Hepatocyte (in vitro differentiated cells): ENCODE data around the gene CACNA1C. TPM values are rescaled to one million over a fixed set of nuclear protein-coding genes. Genes with fewer than 3 reads are reported as not detected.

Source experiments
- DNase-seq: peaks from one replicate; pipeline ENCODE4 v3.0.0-alpha.2; 2016; ENCODE audit warnings: low spot score
- H2AFZ ChIP-seq: fragments of 200-600 bp; sonication (generic); 2 replicates; pipeline ENCODE4 v1.6.0; 2016; ENCODE audit warnings: antibody characterized with exemption, mild to moderate bottlenecking
- H3K27ac ChIP-seq: fragments of 200-600 bp; sonication (generic); 2 replicates; pipeline ENCODE4 v1.5.1; 2016; ENCODE audit warnings: mild to moderate bottlenecking
- H3K27me3 ChIP-seq: fragments of 200-600 bp; sonication (generic); 2 replicates; pipeline ENCODE4 v1.6.1; 2016
- H3K36me3 ChIP-seq: fragments of 200-600 bp; sonication (generic); replicated peaks from 2 replicates; pipeline ENCODE4 v1.5.1; 2016; ENCODE audit warnings: low read depth; ENCODE audit not compliant: insufficient read depth
- H3K4me1 ChIP-seq: fragments of 200-600 bp; sonication (generic); 2 replicates; pipeline ENCODE4 v1.5.1; 2016; ENCODE audit warnings: mild to moderate bottlenecking, moderate library complexity; ENCODE audit not compliant: insufficient read depth
- H3K4me2 ChIP-seq: fragments of 200-600 bp; sonication (generic); 2 replicates; pipeline ENCODE4 v1.6.0; 2016
- H3K4me3 ChIP-seq: fragments of 200-600 bp; sonication (generic); 2 replicates; pipeline ENCODE4 v1.5.1; 2016; ENCODE audit warnings: mild to moderate bottlenecking
- H3K79me2 ChIP-seq: fragments of 200-600 bp; sonication (generic); 2 replicates; pipeline ENCODE4 v1.6.0; 2017; ENCODE audit warnings: mild to moderate bottlenecking
- H3K9me2 ChIP-seq: fragments of 200-600 bp; sonication (generic); replicated peaks from 2 replicates; pipeline ENCODE4 v1.6.0; 2017; ENCODE audit warnings: mild to moderate bottlenecking; ENCODE audit not compliant: insufficient read depth
- H3K9me3 ChIP-seq: fragments of 200-600 bp; sonication (generic); 2 replicates; pipeline ENCODE4 v1.5.1; 2016; ENCODE audit warnings: low read depth, mild to moderate bottlenecking
- H4K20me1 ChIP-seq: fragments of 200-600 bp; sonication (generic); 2 replicates; pipeline ENCODE4 v1.6.0; 2016; ENCODE audit warnings: mild to moderate bottlenecking; ENCODE audit not compliant: insufficient read depth, poor library complexity, severe bottlenecking
- EZH2 ChIP-seq: fragments of 200-600 bp; sonication (generic); IDR thresholded peaks from 2 replicates; pipeline ENCODE4 v1.6.1; 2016; ENCODE audit warnings: antibody characterized with exemption, mild to moderate bottlenecking, borderline replicate concordance
- EZH2phosphoT487 ChIP-seq: fragments of 200-600 bp; sonication (generic); IDR thresholded peaks from one replicate; pipeline ENCODE4 v1.6.1; 2018; ENCODE audit warnings: antibody characterized with exemption, mild to moderate bottlenecking, low read depth, moderate library complexity; ENCODE audit not compliant: unreplicated experiment, severe bottlenecking
- WGBS: methylation state at CpG from one replicate; pipeline ENCODE4 v1.1.6; 2016; ENCODE audit warnings: low lambda C conversion rate; ENCODE audit errors: missing lambda C conversion rate; 5-methylcytosine and 5-hydroxymethylcytosine counted together
- polyA plus RNA-seq: library from polyadenylated mRNA; unstranded; fragments of >200 nt; fragmentation: Nextera tagmentation; extraction: Ambion mirVana; gene quantifications from 2 replicates; pipeline ENCODE4 v1.2.1, GENCODE V29; 2016
- total RNA-seq: library from RNA; depleted of rRNA; stranded (reverse); fragments of >200 nt; gene quantifications from 2 replicates; pipeline ENCODE4 v1.2.3, GENCODE V29; 2014
- TF ChIP-seq, protein P1 (sequence below): fragments of 200-600 bp; sonication (generic); IDR thresholded peaks from 2 replicates; pipeline ENCODE4 v1.5.1; 2016; ENCODE audit warnings: antibody characterized with exemption, mild to moderate bottlenecking; ENCODE audit not compliant: poor library complexity

The CACNA1C gene
- total and polyA plus RNA-seq, 2 experiments from 2014 or later: 3.2 to 4.0 TPM

DNA sequence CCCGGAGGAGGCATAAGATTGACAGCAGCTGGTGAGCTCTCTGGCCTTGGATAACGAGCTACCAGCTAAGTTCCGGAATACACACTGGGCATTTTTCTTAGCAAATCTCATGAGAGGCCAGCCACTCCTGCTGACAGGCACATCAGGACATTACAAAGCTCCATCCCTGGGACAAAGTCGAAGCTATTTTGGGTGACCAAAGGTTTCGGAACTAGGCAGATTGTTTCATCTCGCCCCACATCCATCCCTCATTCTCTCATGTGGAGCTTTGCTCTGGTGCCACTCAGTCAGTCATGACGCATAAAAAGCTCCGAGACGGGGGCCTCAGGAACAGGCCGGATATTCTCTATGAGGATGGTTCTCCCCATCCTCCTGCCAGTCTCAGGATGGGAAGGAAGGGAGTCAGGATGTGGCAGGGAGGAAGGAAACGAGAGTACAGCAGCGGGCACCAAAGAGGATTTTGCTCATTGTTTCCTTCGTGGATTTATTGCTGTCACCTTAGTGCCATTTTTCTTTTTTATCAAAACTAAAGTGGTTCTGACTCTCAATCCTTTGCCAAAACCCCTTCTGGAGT is 488.9 kb downstream of the CACNA1C start:
- Histone ChIP-seq H3K36me3 (no peaks in the 10 kb centered on the region), H3K27ac (no peak overlapping the region), H3K9me2 (no peaks in the 10 kb centered on the region), H2AFZ (no peak overlapping the region), H3K79me2 (no peaks in the 10 kb centered on the region), H3K27me3 (peaks cover 8% of the 10 kb centered on the region), H3K4me1 (no peaks in the 10 kb centered on the region), H3K4me3 (no peak overlapping the region), H3K9me3 (no peaks in the 10 kb centered on the region), H3K4me2 (no peak overlapping the region), H4K20me1 (no peaks in the 10 kb centered on the region)
- TF ChIP-seq EZH2 (no peak), EZH2phosphoT487 (no peak)
- TF ChIP-seq, protein P1, sequence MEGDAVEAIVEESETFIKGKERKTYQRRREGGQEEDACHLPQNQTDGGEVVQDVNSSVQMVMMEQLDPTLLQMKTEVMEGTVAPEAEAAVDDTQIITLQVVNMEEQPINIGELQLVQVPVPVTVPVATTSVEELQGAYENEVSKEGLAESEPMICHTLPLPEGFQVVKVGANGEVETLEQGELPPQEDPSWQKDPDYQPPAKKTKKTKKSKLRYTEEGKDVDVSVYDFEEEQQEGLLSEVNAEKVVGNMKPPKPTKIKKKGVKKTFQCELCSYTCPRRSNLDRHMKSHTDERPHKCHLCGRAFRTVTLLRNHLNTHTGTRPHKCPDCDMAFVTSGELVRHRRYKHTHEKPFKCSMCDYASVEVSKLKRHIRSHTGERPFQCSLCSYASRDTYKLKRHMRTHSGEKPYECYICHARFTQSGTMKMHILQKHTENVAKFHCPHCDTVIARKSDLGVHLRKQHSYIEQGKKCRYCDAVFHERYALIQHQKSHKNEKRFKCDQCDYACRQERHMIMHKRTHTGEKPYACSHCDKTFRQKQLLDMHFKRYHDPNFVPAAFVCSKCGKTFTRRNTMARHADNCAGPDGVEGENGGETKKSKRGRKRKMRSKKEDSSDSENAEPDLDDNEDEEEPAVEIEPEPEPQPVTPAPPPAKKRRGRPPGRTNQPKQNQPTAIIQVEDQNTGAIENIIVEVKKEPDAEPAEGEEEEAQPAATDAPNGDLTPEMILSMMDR: no peak
- WGBS: 92% methylated on average over 13 of the region's 13 CpGs
- no peak for DNase-seq

DNA sequence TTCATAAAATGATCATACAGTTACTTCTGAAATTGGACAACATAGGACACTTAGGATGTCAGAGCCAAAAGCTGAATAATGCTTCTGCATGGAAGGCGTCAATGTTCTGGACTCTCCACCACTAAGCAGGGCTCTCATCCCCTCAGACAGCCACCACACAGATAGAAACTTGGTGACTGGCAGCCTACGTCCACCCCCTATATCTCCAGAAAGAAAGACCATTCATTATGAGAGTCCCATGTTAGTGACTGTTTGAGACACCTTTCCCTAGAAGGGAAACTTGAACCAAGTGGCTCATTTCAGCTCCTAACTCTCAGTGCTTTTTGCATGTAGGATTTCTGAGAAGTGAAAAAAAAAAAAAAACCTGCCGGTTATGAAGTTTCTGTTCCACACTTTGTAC is 491.0 kb downstream of the CACNA1C start:
- no peaks in the 10 kb centered on the region for H3K9me2 ChIP-seq
- H3K4me3 ChIP-seq: no peak overlapping the region
- no peaks in the 10 kb centered on the region for H3K36me3 ChIP-seq
- H3K27ac ChIP-seq: no peak overlapping the region
- WGBS: 92% methylated on average over 3 of the region's 3 CpGs
- H3K4me1 ChIP-seq: no peaks in the 10 kb centered on the region
- no peaks in the 10 kb centered on the region for H3K9me3 ChIP-seq
- H3K27me3 ChIP-seq: peaks cover 8% of the 10 kb centered on the region
- H2AFZ ChIP-seq: no peak overlapping the region
- no peaks in the 10 kb centered on the region for H4K20me1 ChIP-seq
- no peaks in the 10 kb centered on the region for H3K79me2 ChIP-seq
- no peak overlapping the region for H3K4me2 ChIP-seq
- DNase-seq: no peak
- TF ChIP-seq EZH2phosphoT487: no peak
- TF ChIP-seq, protein P1: no peak
- TF ChIP-seq EZH2: no peak

DNA sequence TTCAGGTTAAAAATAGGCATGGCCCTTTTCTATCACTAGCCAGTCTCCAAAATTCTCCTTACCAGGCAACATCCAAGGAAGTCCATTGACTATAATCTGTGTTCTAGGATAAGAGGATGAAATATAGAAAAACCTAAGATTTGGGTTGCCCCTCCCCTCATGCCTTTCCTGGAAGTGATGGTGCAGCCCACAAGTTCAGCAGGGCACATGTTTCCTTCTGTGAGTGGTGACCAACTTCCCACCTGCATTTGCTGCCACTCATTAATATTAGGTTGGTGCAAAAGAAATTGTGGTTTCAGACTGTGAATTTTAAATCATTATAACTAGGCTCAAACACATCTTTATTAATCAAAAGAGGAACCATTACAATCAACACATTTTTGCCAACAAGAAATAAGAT is 491.4 kb downstream of the CACNA1C start:
- no peak for TF ChIP-seq EZH2phosphoT487
- TF ChIP-seq EZH2: no peak
- TF ChIP-seq, protein P1: no peak
- H4K20me1 ChIP-seq: no peaks in the 10 kb centered on the region
- no peaks in the 10 kb centered on the region for H3K4me1 ChIP-seq
- no peaks in the 10 kb centered on the region for H3K36me3 ChIP-seq
- H3K79me2 ChIP-seq: no peaks in the 10 kb centered on the region
- H3K9me2 ChIP-seq: no peaks in the 10 kb centered on the region
- no peak overlapping the region for H3K4me2 ChIP-seq
- DNase-seq: no peak
- no peak overlapping the region for H3K27ac ChIP-seq
- no peak overlapping the region for H2AFZ ChIP-seq
- H3K9me3 ChIP-seq: no peaks in the 10 kb centered on the region
- H3K4me3 ChIP-seq: no peak overlapping the region
- peaks cover 8% of the 10 kb centered on the region for H3K27me3 ChIP-seq
